Activated B cell treated with CpG ODN at 0.5 μM for 24 hours (primary cell): ENCODE data around the gene NDRG3. TPM values are rescaled to one million over a fixed set of nuclear protein-coding genes. Genes with fewer than 3 reads are reported as not detected.
"Not testable (repeated sequence)": the region's sequence is repeated elsewhere in the genome, so short reads cannot be mapped to it uniquely, and the experiment has no call there.

ENCODE experiments used
- ATAC-seq: fragments of 200-7000 bp; cut with Tn5 transposase; one replicate; pipeline ENCODE4 v1.10.0; 2021; ENCODE audit warnings: low read depth, mild to moderate bottlenecking, moderate library complexity
- CTCF ChIA-PET: fragments of 350-600 bp; sonication (Branson Sonifier 250); formaldehyde crosslinking; loops from one replicate; lab custom pipeline; 2021; ENCODE audit warnings: antibody characterized with exemption; lab: Charles Lee
- POLR2A ChIA-PET: fragments of 350-600 bp; sonication (Branson Sonifier 250); formaldehyde crosslinking; loops from one replicate; lab custom pipeline; 2021; ENCODE audit warnings: antibody characterized with exemption; lab: Charles Lee
- DNase-seq: peaks from one replicate; pipeline ENCODE4 v3.0.0; 2022
- H3K27ac Mint-ChIP-seq: one replicate; pipeline ENCODE4 v1.8.0; 2020; ENCODE audit warnings: mixed read lengths
- H3K27me3 Mint-ChIP-seq: one replicate; pipeline ENCODE4 v1.8.0; 2021; ENCODE audit warnings: mixed read lengths
- H3K36me3 Mint-ChIP-seq: one replicate; pipeline ENCODE4 v1.8.0; 2021; ENCODE audit warnings: low read depth, mixed read lengths
- H3K4me1 Mint-ChIP-seq: one replicate; pipeline ENCODE4 v1.8.0; 2021; ENCODE audit warnings: mixed read lengths
- H3K4me3 Mint-ChIP-seq: one replicate; pipeline ENCODE4 v1.8.0; 2020; ENCODE audit warnings: mild to moderate bottlenecking, mixed read lengths
- H3K9me3 Mint-ChIP-seq: one replicate; pipeline ENCODE4 v1.8.0; 2020; ENCODE audit warnings: mixed read lengths
- intact Hi-C: fragments of 100-400 bp; cut with micrococcal nuclease; formaldehyde crosslinking; loops from one replicate; pipeline ENCODE4 v1.15.1; 2024
- total RNA-seq: library from RNA; stranded (reverse); gene quantifications from 2 replicates; pipeline ENCODE4 v1.2.3, GENCODE V29; 2022
- TF ChIP-seq, protein P1 (sequence below): fragments of 200-600 bp; IDR thresholded peaks from one replicate; pipeline ENCODE4 v1.8.0; 2022; ENCODE audit warnings: antibody characterized with exemption, mild to moderate bottlenecking

The NDRG3 gene
- total RNA-seq, 1 donor from 2014 or later, result 21.4 TPM

DNA sequence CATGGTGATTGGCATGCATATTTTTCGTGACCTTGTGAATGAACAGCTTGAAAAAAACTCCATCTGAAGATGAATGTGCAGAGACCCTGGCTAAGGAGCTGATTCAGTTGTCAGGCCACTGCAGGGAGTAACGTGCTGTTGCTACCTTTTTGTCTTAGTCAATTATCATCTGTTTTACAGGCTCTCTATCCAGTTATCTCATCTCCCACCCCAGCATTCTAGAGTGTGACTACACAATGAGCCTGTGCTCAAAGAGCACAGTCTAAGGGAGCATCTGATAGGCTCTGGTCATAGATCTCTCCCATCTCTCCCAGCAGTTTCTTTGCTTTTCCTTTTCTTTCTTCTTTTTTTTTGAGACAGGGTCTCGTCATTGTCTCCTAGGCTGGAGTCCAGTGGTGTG is 45.5 kb downstream of the NDRG3 start:
- TF ChIP-seq, protein P1, sequence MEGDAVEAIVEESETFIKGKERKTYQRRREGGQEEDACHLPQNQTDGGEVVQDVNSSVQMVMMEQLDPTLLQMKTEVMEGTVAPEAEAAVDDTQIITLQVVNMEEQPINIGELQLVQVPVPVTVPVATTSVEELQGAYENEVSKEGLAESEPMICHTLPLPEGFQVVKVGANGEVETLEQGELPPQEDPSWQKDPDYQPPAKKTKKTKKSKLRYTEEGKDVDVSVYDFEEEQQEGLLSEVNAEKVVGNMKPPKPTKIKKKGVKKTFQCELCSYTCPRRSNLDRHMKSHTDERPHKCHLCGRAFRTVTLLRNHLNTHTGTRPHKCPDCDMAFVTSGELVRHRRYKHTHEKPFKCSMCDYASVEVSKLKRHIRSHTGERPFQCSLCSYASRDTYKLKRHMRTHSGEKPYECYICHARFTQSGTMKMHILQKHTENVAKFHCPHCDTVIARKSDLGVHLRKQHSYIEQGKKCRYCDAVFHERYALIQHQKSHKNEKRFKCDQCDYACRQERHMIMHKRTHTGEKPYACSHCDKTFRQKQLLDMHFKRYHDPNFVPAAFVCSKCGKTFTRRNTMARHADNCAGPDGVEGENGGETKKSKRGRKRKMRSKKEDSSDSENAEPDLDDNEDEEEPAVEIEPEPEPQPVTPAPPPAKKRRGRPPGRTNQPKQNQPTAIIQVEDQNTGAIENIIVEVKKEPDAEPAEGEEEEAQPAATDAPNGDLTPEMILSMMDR, result no peak
- ATAC-seq (no peak), DNase-seq (no peak)
- ChIA-PET POLR2A (no interaction called here), CTCF (no interaction called here)
- H3K9me3 Mint-ChIP-seq, result peaks cover 4% of the 10 kb centered on the region
- H3K4me3 Mint-ChIP-seq, result no peak overlapping the region
- no peaks in the 10 kb centered on the region for H3K27me3 Mint-ChIP-seq
- intact Hi-C loops, result no loop called here
- peaks cover 4% of the 10 kb centered on the region for H3K4me1 Mint-ChIP-seq
- H3K36me3 Mint-ChIP-seq, result peaks cover 9% of the 10 kb centered on the region
- no peak overlapping the region for H3K27ac Mint-ChIP-seq

DNA sequence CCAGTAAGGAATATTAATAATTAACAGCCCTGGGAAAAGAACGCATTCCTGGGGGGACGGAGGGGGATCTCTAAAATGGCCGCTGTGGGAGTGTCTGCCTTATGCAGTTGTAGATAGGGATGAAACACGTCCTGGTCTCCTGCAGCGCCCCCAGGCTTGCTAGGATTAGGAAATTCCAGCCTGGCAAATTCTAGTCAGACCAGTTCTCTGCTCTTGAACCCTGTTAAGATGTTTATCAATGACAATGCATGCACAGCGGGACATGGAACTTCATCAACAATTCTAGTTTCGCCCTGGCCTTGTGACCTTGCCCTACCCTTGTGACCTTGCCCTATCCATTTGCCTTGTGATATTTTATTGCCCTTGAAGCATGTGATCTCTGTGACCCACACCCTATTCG is 50.4 kb downstream of the NDRG3 start:
- DNase-seq, H3K4me3 Mint-ChIP-seq, CTCF ChIA-PET, ATAC-seq, H3K4me1 Mint-ChIP-seq, H3K9me3 Mint-ChIP-seq, intact Hi-C loops, H3K27me3 Mint-ChIP-seq, POLR2A ChIA-PET, H3K27ac Mint-ChIP-seq: not testable (repeated sequence)
- peaks cover 14% of the 10 kb centered on the region for H3K36me3 Mint-ChIP-seq

DNA sequence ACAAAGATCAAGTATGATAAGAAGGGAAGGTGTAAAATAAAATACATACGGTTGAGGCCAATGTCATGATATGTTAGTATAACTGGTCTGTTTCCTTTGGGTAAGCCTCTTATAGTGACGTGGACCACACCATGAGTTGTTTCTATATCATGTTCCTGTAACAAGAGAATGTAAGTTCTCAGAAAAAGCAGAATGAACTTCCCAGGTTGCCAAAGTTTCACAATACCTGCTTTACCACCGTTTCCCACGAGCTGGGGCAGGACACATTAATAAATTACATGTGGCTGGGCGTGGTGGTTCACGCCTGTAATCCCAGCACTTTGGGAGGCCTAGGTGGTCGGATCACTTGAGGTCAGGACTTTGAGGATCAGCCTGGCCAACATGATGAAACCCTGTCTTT is 57.3 kb downstream of the NDRG3 start:
- Mint-ChIP-seq H3K27me3 (no peaks in the 10 kb centered on the region), H3K27ac (no peak overlapping the region), H3K9me3 (no peaks in the 10 kb centered on the region), H3K4me1 (no peaks in the 10 kb centered on the region), H3K36me3 (peaks cover 38% of the 10 kb centered on the region), H3K4me3 (no peak overlapping the region)
- TF ChIP-seq, protein P1, result no peak
- ChIA-PET POLR2A (no interaction called here), CTCF (no interaction called here)
- intact Hi-C loops, result no loop called here
- ATAC-seq (no peak), DNase-seq (no peak)

DNA sequence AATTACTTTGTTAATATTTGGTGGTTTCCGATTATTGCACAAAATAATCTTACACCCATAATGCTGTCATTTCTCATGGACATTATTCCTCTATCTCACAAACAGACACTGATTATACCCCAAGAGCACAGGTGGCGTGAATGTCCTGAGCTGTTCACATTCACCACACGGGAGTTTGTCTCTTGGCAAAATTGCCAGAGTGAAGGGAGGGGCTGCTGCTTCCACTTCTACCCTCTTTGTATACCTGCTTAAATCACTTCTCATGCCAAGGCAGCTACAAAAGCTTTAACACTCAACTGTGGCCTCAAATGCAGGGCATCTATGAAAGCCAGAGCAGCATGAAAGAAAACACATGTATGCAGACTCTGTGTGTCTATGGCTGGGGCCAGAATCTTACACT is 58.0 kb downstream of the NDRG3 start:
- Mint-ChIP-seq H3K27ac (no peak overlapping the region), H3K9me3 (no peaks in the 10 kb centered on the region), H3K36me3 (peaks cover 39% of the 10 kb centered on the region), H3K27me3 (no peaks in the 10 kb centered on the region), H3K4me1 (no peaks in the 10 kb centered on the region), H3K4me3 (no peak overlapping the region)
- ChIA-PET CTCF (no interaction called here), POLR2A (no interaction called here)
- TF ChIP-seq, protein P1, result no peak
- intact Hi-C loops, result no loop called here
- DNase-seq, result no peak
- no peak for ATAC-seq

DNA sequence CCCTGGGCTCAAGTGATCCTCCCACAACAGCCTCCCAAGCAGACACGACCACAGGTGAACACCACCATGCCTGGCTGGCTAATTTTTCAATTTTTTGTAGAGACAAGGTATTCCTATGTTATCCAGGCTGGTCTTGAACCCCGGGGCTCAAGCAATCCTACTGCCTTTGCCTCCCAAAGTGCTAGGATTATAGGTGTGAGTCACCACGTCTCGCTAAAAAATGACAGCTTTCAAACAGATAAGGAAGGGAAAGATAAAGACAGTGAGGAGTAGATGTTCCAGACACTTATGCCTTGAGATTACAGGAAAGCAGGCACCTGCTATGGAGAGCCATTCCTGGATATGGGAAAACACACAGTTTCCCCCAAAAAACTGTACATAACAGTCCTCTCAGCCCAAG is 58.9 kb downstream of the NDRG3 start:
- Mint-ChIP-seq H3K4me1 (no peaks in the 10 kb centered on the region), H3K27ac (no peak overlapping the region), H3K27me3 (no peaks in the 10 kb centered on the region), H3K4me3 (no peak overlapping the region), H3K9me3 (no peaks in the 10 kb centered on the region), H3K36me3 (peaks cover 47% of the 10 kb centered on the region)
- ATAC-seq, result no peak
- ChIA-PET CTCF (no interaction called here), POLR2A (no interaction called here)
- intact Hi-C loops, result no loop called here
- DNase-seq, result no peak
- TF ChIP-seq, protein P1, result no peak

DNA sequence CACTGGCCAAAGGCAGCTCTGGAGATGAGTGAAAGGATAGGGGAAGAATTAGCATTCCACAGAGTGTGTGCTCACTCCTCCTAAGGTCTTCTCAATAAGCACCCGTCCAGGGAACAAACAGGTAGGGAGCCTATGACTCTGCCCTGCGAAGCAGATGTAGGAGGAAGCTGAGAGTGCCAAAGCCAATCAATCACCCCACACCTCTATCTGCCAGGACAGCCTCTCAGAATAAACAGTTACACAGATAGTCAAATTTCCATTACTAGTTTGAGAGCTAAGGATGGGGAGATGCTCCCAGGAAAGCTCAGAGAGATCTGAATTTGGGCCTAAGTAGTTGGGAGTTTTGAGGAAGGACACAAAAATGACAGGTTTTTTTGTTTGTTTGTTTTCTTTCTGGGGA is 59.4 kb downstream of the NDRG3 start:
- POLR2A ChIA-PET, result no interaction called here
- ATAC-seq, result no peak
- TF ChIP-seq, protein P1, result no peak
- Mint-ChIP-seq H3K9me3 (no peaks in the 10 kb centered on the region), H3K4me1 (no peaks in the 10 kb centered on the region), H3K4me3 (no peak overlapping the region), H3K36me3 (peaks cover 48% of the 10 kb centered on the region), H3K27me3 (no peaks in the 10 kb centered on the region), H3K27ac (no peak overlapping the region)
- CTCF ChIA-PET, result no interaction called here
- DNase-seq, result no peak
- intact Hi-C loops, result no loop called here
